ENCODE measurements around the gene DNAH14. TPM values are rescaled to one million over a fixed set of nuclear protein-coding genes. Genes with fewer than 3 reads are reported as not detected.
A peak's percentile ranks its signal among the peaks of the same experiment; 100 is the strongest.
"Not testable (repeated sequence)": the region's sequence is repeated elsewhere in the genome, so short reads cannot be mapped to it uniquely, and the experiment has no call there.

The DNAH14 gene
- total RNA-seq, 1 experiment from 2014 or later: 33.2 TPM

GRCh38 chr1:224885376-224885775 lies 44.1 kb upstream of the DNAH14 start:
- DNase-seq (ENCODE audit: low read depth, low spot score); H3K79me2 ChIP-seq (ENCODE audit: insufficient read depth, low read length); BruUV-seq (replicated peaks): not testable (repeated sequence)

GRCh38 chr1:224894915-224895314 lies 34.6 kb upstream of the DNAH14 start:
- no peak overlapping the region for H3K27ac ChIP-seq (ENCODE audit: low read depth, low read length)
- no peak overlapping the region for H3K4me3 ChIP-seq (replicated peaks in 1 of 2; ENCODE audit: low read depth in 1 of 2, low read length in 2 of 2)
- no peaks in the 10 kb centered on the region for H4K20me1 ChIP-seq (ENCODE audit: insufficient read depth)
- ATAC-seq (peak; percentile 79), DNase-seq (ENCODE audit: low read depth, low spot score) (peak; percentile 18)
- no peaks in the 10 kb centered on the region for H3K79me2 ChIP-seq (ENCODE audit: insufficient read depth, low read length)
- no peaks in the 10 kb centered on the region for H3K9me3 ChIP-seq (ENCODE audit: control insufficient read depth in 1 of 2, insufficient read depth in 1 of 2, low read depth in 1 of 2, low read length in 2 of 2)
- no peaks in the 10 kb centered on the region for H3K36me3 ChIP-seq (ENCODE audit: control insufficient read depth in 1 of 2, insufficient read depth in 2 of 2, low read length in 2 of 2)
- no peaks in the 10 kb centered on the region for H3K27me3 ChIP-seq (ENCODE audit: insufficient read depth, low read length)
- ChIA-PET CTCF (interaction anchor here (1.0 to 2.1 kb wide), 7 partner anchors 9 to 382 kb away, joined by 3 to 12 read pairs (median 4); no protein-coding TSS in a partner anchor), POLR2A (no interaction called here), RAD21 (ENCODE audit: low non-redundant PET in 1 of 2, low total read pairs in 2 of 2, uncharacterized antibody in 2 of 2, unreplicated experiment in 2 of 2) (no interaction called here)
- TF ChIP-seq YY1 (IDR thresholded peaks at IDR 0.05; ENCODE audit: extremely low read depth, insufficient replicate concordance, low read depth, low read length) (peak; percentile 87), CEBPB (IDR thresholded peaks at IDR 0.05; ENCODE audit: low read depth) (no peak), RAD21 (IDR thresholded peaks at IDR 0.05; ENCODE audit: low read depth) (peak; percentile 62)
- TF ChIP-seq, protein P1, sequence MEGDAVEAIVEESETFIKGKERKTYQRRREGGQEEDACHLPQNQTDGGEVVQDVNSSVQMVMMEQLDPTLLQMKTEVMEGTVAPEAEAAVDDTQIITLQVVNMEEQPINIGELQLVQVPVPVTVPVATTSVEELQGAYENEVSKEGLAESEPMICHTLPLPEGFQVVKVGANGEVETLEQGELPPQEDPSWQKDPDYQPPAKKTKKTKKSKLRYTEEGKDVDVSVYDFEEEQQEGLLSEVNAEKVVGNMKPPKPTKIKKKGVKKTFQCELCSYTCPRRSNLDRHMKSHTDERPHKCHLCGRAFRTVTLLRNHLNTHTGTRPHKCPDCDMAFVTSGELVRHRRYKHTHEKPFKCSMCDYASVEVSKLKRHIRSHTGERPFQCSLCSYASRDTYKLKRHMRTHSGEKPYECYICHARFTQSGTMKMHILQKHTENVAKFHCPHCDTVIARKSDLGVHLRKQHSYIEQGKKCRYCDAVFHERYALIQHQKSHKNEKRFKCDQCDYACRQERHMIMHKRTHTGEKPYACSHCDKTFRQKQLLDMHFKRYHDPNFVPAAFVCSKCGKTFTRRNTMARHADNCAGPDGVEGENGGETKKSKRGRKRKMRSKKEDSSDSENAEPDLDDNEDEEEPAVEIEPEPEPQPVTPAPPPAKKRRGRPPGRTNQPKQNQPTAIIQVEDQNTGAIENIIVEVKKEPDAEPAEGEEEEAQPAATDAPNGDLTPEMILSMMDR (IDR thresholded peaks at IDR 0.05 in 2 of 3, conservative IDR thresholded peaks at IDR 0.05 in 1 of 3; ENCODE audit: borderline replicate concordance in 1 of 3, insufficient read depth in 1 of 3, low read depth in 2 of 3, low read length in 2 of 3): peak; percentile 26 to 47 (median 28); a peak in 4 of 6 replicates
- H3K9me2 ChIP-seq (ENCODE audit: insufficient read depth): no peaks in the 10 kb centered on the region
- H3K9ac ChIP-seq (ENCODE audit: low read length): no peak overlapping the region
- intact Hi-C loops (cut with micrococcal nuclease): no loop called here
- H3K4me2 ChIP-seq (ENCODE audit: low read length): no peak overlapping the region
- BruUV-seq (replicated peaks): no TSS peak
- H3K4me1 ChIP-seq (ENCODE audit: control insufficient read depth in 1 of 2, insufficient read depth in 2 of 2, low read length in 2 of 2): no peaks in the 10 kb centered on the region
- peak overlapping the region; percentile 52 for H2AFZ ChIP-seq (ENCODE audit: low read depth, low read length, poor library complexity, severe bottlenecking)

More at GRCh38 chr1:224885376-224885775, 44.1 kb upstream of the DNAH14 start:
- H3K27ac ChIP-seq (ENCODE audit: low read depth, low read length); H3K27me3 ChIP-seq (ENCODE audit: insufficient read depth, low read length); intact Hi-C loops (cut with micrococcal nuclease); H3K4me1 ChIP-seq (ENCODE audit: control insufficient read depth in 1 of 2, insufficient read depth in 2 of 2, low read length in 2 of 2); H2AFZ ChIP-seq (ENCODE audit: low read depth, low read length, poor library complexity, severe bottlenecking); ATAC-seq; H3K4me2 ChIP-seq (ENCODE audit: low read length); H3K9me3 ChIP-seq (ENCODE audit: control insufficient read depth in 1 of 2, insufficient read depth in 1 of 2, low read depth in 1 of 2, low read length in 2 of 2); H3K36me3 ChIP-seq (ENCODE audit: control insufficient read depth in 1 of 2, insufficient read depth in 2 of 2, low read length in 2 of 2); POLR2A ChIA-PET; H3K9ac ChIP-seq (ENCODE audit: low read length); H3K4me3 ChIP-seq (replicated peaks in 1 of 2; ENCODE audit: low read depth in 1 of 2, low read length in 2 of 2); RAD21 ChIA-PET (ENCODE audit: low non-redundant PET in 1 of 2, low total read pairs in 2 of 2, uncharacterized antibody in 2 of 2, unreplicated experiment in 2 of 2); CTCF ChIA-PET; H3K9me2 ChIP-seq (ENCODE audit: insufficient read depth); H4K20me1 ChIP-seq (ENCODE audit: insufficient read depth): not testable (repeated sequence)
- TF ChIP-seq CBX3 (IDR thresholded peaks at IDR 0.05; ENCODE audit: low read depth): peak; percentile 90
